GM21360 (cell line): ENCODE results near the gene TTC21A.
A peak's percentile ranks its signal among the peaks of the same experiment; 100 is the strongest.
"Not testable (repeated sequence)": the region's sequence is repeated elsewhere in the genome, so short reads cannot be mapped to it uniquely, and the experiment has no call there.

Source experiments
- ATAC-seq: cut with Tn5 transposase; IDR thresholded peaks from one replicate; pipeline ENCODE4 v1.9.1; 2021; ENCODE audit warnings: mild to moderate bottlenecking, moderate library complexity; ENCODE audit not compliant: unreplicated experiment

Gene TTC21A

GRCh38 chr3:39107388-39108199 lies at the start of gene TTC21A, which contains the start of gene GORASP1:
Gene TTC21A, plus strand, starts transcription at chr3:39107680. Its CDS starts 158 bp downstream, at chr3:39107838.
Gene GORASP1, minus strand, starts transcription at chr3:39107627. Its CDS starts 86 bp downstream, at chr3:39107541.
- peak; percentile 43 for ATAC-seq

DNA sequence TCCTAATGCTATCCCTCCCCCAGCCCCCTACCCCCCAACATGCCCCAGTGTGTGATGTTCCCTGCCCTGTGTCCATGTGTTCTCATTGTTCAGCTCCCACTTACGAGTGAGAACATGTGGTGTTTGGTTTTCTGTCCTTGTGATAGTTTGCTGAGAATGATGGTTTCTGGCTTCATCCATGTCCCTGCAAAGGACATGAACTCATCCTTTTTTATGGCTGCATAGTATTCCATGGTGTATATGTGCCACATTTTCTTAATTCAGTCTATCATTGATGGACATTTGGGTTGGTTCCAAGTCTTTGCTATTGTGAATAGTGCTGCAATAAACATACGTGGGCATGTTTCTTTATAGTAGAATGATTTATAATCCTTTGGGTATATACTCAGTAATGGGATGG lies 46.3 kb upstream of the TTC21A start:
- not testable (repeated sequence) for ATAC-seq

DNA sequence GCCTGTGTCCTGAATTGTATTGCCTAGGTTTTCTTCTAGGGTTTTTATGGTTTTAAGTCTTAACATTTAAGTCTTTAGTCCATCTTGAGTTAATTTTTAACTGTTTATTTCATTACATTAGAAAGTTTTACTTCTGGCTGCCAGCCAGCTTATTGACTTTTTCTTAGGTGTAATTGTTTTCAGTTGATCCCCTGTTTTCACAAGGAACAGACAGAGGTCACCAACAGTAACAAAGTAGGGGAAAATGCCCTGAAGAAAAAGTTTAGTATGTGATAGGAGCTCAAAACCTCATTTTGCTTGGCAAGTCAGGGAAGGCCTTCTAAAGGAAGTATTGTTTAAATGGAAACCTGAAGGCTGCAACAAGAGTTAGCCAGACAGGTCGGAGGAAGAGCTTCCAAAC lies 45.3 kb upstream of the TTC21A start:
- no peak for ATAC-seq

GRCh38 chr3:39063143-39063542 lies 44.3 kb upstream of the TTC21A start:
- no peak for ATAC-seq

GRCh38 chr3:39064646-39065045 lies 42.8 kb upstream of the TTC21A start:
- no peak for ATAC-seq

DNA sequence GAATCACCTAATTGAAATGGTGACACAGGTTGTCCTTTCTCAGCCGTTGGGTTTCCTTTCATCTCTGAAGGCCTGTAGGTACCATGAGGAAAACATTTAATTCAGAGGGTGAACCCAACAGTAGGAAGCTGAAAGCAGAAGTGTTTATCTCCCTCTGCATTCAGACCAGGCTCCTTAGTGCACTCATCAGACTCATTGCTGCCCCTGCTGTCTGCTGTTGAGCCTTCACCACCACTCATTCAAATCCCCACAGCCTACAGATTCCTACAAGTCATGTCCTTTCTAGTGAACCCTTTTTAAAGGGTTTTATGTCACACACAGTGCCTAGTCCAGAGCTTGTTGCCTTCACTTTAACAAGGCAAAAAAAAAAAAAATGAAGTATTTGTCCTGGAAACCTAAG lies 42.3 kb upstream of the TTC21A start:
- ATAC-seq: peak; percentile 100

- ATAC-seq: no peak
These were observed 40.2 kb upstream of the TTC21A start for GRCh38 chr3:39067286-39067685.

GRCh38 chr3:39068556-39068955 lies 38.9 kb upstream of the TTC21A start:
- ATAC-seq: no peak

DNA sequence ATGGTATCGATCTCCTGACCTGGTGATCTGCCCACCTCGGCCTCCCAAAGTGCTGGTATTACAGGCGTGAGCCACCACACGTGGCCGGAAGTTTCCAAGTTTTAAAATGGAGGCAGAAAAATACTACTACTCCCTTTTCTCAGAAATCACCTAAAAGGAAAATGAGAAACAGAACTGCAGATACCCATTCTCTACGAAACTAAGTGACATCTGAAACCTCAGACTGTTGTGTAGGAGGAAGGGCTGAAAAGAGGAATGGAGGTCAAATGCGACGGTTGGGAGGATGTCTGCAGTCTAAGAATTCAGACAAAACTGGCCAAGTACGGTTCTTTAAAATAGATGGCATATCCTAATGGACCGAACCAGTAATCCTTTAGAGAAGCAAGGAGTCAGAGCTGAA lies 31.6 kb upstream of the TTC21A start:
- ATAC-seq: no peak

GRCh38 chr3:39079530-39079929 lies 27.9 kb upstream of the TTC21A start:
- no peak for ATAC-seq

- no peak for ATAC-seq
These were observed 27.5 kb upstream of the TTC21A start for GRCh38 chr3:39080026-39080425.

DNA sequence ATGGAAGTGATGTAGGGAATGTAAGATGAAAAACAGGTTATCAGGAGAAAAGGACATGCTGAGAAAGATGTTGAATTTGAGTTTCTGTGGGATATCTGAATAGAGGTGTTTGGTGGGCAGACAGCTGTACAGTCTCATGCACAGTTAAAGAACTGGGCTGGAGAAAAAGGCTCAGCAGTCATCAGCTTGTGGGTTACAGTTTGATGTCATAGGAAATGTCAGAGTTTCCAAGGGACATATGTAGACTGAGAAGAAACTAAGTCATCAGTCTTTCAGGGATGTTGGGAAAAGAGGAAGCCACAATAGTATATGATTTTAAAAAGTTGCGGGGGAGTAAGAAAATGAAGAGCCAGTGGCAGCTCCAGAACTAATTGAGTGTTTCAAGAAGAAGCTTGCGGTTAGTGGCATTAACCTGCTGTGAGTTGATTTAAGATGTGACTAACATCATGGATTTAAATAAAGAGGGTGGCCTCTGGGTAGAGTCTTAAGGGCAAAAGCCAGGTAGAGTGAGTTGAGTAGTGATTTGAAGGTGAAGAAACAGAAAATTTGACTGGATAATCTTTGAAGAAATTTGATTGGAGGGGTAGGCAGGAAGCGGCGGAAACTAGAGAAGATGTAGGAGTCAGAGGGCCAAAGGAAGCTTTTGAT lies 24.7 kb upstream of the TTC21A start:
- ATAC-seq: no peak

DNA sequence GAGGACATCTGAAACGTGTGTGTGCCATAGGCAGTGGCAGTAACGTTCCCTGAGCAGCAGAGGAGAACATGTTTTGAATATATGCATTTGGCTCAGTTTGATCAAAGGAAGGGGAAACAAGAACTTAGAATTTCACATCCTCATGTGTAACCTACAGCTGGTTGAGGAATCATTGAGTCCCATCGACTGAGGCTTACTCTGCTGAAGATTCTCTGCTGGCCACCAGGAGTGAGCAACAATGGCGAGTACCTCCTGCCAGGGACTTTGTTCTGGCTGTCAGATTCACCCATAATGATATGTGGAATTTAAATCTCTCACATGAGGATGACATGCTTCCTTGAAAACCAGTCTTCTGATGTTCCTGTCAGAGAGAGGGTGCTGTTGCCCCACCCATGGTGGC lies 21.3 kb upstream of the TTC21A start:
- peak; percentile 66 for ATAC-seq

DNA sequence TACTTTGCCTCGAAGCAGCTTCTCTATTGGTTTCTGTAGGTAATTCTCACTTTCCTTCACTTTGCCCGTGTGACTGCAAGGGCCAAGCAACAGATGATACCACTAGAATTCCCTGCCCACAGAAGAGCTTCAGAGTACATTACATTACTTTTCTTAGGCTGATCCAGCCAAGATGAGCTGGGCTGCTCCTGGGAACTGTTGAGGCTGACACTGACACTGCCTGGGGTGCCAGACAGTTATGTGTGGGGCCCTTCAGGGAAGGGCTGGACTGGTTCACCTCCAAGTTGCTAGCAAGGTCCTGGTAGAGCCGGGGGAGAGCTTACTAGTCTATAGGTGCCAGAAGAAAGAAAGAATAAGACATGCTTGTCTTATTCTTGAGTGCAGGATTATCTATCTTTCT lies 19.0 kb upstream of the TTC21A start:
- ATAC-seq: no peak

DNA sequence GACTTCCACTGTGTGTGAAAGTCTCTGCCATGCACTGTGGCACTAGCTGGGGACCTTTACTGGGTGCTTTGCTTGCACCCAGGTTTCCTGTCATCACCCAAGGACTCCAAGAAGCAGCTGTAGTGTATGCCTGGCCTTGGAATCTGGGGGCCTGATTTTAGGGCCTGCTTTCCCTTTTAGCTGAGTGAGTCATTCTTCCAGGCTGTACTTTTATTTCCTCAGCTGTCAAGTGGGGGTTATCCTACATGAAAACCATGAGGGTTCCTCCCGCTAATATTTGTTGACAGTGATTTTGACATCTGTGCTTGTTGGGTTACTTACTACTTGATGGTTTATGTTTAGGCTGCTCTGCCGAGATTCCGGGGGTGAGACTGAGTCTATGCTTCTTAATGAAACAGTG lies 18.6 kb upstream of the TTC21A start:
- ATAC-seq: no peak

- ATAC-seq: no peak
These were observed 16.6 kb upstream of the TTC21A start for GRCh38 chr3:39090922-39091321.

- ATAC-seq: no peak
These were observed 12.4 kb upstream of the TTC21A start for GRCh38 chr3:39094851-39095677.

- no peak for ATAC-seq
These were observed 11.7 kb upstream of the TTC21A start for GRCh38 chr3:39095778-39096177.

GRCh38 chr3:39096775-39097174 lies 10.7 kb upstream of the TTC21A start:
- ATAC-seq: no peak

DNA sequence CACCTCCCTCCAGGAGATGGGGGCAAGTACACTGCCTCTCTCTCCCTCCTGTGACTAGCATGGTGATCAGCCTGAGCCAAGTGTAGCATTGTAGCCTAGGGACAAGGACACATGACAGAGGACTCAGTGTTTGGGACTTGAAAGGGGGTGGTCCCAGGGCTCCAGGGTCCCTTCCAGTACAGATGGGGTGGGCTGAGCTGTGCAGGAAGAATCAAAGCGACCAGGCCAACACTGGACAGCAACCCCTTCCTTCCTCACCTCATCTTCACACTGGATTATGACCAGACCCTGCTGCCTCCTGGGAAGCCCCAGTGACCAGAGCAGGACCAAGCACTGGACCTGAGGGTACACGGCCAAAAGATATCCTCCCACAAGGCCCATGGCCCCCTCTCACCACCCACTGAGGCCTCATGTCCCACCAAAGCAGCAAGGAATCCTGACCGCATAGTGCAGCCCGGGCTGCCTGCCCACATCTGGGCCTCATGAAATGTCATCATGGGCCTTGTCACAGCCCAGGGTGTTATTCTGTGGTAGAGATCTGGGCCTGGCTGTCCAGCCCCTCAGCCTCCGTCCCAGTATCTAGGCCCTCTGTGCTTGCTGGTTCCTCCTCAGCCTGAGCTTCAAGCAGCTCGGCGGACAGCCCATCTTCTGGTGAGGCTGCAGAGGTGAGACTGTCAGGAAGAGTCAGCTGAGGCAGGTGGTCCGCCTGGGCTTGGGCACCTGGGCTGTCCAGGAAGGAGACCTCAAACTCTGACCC lies 9.6 kb upstream of the TTC21A start:
- ATAC-seq: no peak
